Gastroesophageal sphincter (tissue), 3 donors: ENCODE measurements around the gene TICAM1.

Experiments used
- EP300 ChIP-seq: sonication (generic); formaldehyde crosslinking; IDR thresholded peaks from one replicate; pipeline ENCODE4 v1.6.1; 2017; ENCODE audit warnings: antibody characterized with exemption, mild to moderate bottlenecking
- POLR2A ChIP-seq, 2 donors: fragments of 450-650 bp; IDR thresholded peaks; one replicate each; pipeline ENCODE4 v1.6.1; 2017; ENCODE audit warnings: antibody characterized with exemption in 2 of 2, mild to moderate bottlenecking in 2 of 2, moderate library complexity in 1 of 2
- POLR2AphosphoS5 ChIP-seq: sonication (generic); formaldehyde crosslinking; IDR thresholded peaks from one replicate; pipeline ENCODE4 v1.6.1; 2017; ENCODE audit warnings: antibody characterized with exemption
- TF ChIP-seq, protein P1 (sequence below), 4 experiments: fragments of 200-600 bp in 2 of 4; fragments of 450-650 bp in 2 of 4; sonication (generic) in 1 of 4; IDR thresholded peaks; one replicate each; pipeline ENCODE4 v1.5.1; 2017 to 2019; ENCODE audit warnings: antibody characterized with exemption in 4 of 4, mild to moderate bottlenecking in 2 of 4, moderate library complexity in 2 of 4

DNA sequence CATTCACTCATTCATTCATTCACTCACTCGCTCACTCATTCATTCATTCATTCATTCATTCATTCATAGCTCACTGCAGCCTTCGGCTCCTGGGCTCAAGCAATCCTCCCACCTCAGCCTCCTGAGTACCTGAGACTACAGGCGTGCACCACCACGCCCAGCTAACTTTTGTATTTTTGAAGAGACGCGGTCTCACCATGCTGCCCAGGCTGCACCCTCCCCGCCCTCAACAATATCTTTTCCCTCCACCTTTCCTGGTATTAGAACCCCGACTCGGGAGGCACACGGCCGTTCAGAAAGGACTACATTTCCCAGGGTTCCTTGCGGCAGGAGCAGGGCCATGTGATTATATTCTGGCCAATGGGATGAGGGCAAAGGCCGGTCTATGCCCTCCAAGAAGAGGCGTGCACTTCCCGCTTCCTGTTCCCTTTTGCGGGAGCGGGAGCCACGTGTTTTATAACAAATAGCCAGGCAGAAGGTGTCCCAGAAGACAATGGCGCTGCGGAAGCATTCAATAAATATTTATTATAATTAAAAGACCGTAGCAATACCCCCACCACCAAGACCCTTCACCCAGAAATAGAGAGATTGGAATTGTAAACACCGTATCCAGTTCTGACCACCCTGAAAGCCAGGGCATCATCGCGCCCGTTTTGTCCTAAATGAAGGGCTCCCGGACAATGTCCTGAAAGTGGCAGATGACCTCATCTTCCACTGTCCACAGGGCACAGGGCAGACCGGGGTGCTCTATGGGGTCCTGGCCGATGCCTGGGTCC is 15.9 kb downstream of the TICAM1 start:
- TF ChIP-seq, protein P1, sequence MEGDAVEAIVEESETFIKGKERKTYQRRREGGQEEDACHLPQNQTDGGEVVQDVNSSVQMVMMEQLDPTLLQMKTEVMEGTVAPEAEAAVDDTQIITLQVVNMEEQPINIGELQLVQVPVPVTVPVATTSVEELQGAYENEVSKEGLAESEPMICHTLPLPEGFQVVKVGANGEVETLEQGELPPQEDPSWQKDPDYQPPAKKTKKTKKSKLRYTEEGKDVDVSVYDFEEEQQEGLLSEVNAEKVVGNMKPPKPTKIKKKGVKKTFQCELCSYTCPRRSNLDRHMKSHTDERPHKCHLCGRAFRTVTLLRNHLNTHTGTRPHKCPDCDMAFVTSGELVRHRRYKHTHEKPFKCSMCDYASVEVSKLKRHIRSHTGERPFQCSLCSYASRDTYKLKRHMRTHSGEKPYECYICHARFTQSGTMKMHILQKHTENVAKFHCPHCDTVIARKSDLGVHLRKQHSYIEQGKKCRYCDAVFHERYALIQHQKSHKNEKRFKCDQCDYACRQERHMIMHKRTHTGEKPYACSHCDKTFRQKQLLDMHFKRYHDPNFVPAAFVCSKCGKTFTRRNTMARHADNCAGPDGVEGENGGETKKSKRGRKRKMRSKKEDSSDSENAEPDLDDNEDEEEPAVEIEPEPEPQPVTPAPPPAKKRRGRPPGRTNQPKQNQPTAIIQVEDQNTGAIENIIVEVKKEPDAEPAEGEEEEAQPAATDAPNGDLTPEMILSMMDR (IDR thresholded peaks at IDR 0.05): no peak
- TF ChIP-seq POLR2A (IDR thresholded peaks at IDR 0.05) (no peak), POLR2AphosphoS5 (peak; percentile 72), EP300 (no peak)
